ENCODE results near the gene METTL14. TPM values are rescaled to one million over a fixed set of nuclear protein-coding genes. Genes with fewer than 3 reads are reported as not detected.

METTL14 gene
- total RNA-seq, 1 experiment from 2014 or later = 9.5 TPM

- no TSS peak for BruUV-seq (replicated peaks)
- ChIA-PET CTCF (no interaction called here), POLR2A (ENCODE audit: unreplicated experiment) (no interaction called here)
- no peak for ATAC-seq
- no peaks in the 10 kb centered on the region for H3K9me3 ChIP-seq (ENCODE audit: low read length)
- no peaks in the 10 kb centered on the region for H3K79me2 ChIP-seq (ENCODE audit: low read length)
- H2AFZ ChIP-seq (ENCODE audit: low read length) = no peak overlapping the region
- no peak for DNase-seq
- no peaks in the 10 kb centered on the region for H3K27me3 ChIP-seq (ENCODE audit: low read length)
- H3K9me2 ChIP-seq (replicated peaks; ENCODE audit: low read length) = no peaks in the 10 kb centered on the region
- no peak for TF ChIP-seq EZH2 (IDR thresholded peaks at IDR 0.05; ENCODE audit: low read length, unreplicated experiment)
- TF ChIP-seq CTCF (conservative IDR thresholded peaks at IDR 0.05; ENCODE audit: low read depth, low read length) = peak; percentile 27; the same call in 1 of the 2 replicates
- H4K20me1 ChIP-seq (ENCODE audit: low read length) = no peaks in the 10 kb centered on the region
- no peaks in the 10 kb centered on the region for H3K36me3 ChIP-seq (ENCODE audit: low read depth, low read length)
- H3K4me1 ChIP-seq (ENCODE audit: insufficient read depth, low read length) = no peaks in the 10 kb centered on the region
- H3K9ac ChIP-seq (ENCODE audit: low read length) = no peak overlapping the region
- H3F3A ChIP-seq (ENCODE audit: low read length, unreplicated experiment) = no peaks in the 10 kb centered on the region
- no peak overlapping the region for H3K27ac ChIP-seq (ENCODE audit: low read length)
- intact Hi-C loops (cut with micrococcal nuclease) = no loop called here
- no peak overlapping the region for H3K4me3 ChIP-seq (ENCODE audit: low read length)
- H3K4me2 ChIP-seq (ENCODE audit: low read length) = no peak overlapping the region
Observed at GRCh38 chr4:118676128-118676527, 9.1 kb upstream of the METTL14 start.

GRCh38 chr4:118680808-118681207 is 4.4 kb upstream of the METTL14 start:
- Histone ChIP-seq H4K20me1 (ENCODE audit: low read length) (no peaks in the 10 kb centered on the region), H3F3A (ENCODE audit: low read length, unreplicated experiment) (no peaks in the 10 kb centered on the region), H3K9ac (ENCODE audit: low read length) (no peak overlapping the region), H3K4me3 (ENCODE audit: low read length) (no peak overlapping the region), H3K27me3 (ENCODE audit: low read length) (no peaks in the 10 kb centered on the region), H3K79me2 (ENCODE audit: low read length) (peaks cover 4% of the 10 kb centered on the region), H3K27ac (ENCODE audit: low read length) (no peak overlapping the region), H3K9me2 (replicated peaks; ENCODE audit: low read length) (no peaks in the 10 kb centered on the region), H3K4me2 (ENCODE audit: low read length) (no peak overlapping the region), H3K9me3 (ENCODE audit: low read length) (no peaks in the 10 kb centered on the region), H2AFZ (ENCODE audit: low read length) (no peak overlapping the region), H3K36me3 (ENCODE audit: low read depth, low read length) (no peaks in the 10 kb centered on the region), H3K4me1 (ENCODE audit: insufficient read depth, low read length) (no peaks in the 10 kb centered on the region)
- POLR2A ChIA-PET (ENCODE audit: unreplicated experiment) = no interaction called here
- no TSS peak for BruUV-seq (replicated peaks)
- DNase-seq (no peak), ATAC-seq (no peak)
- TF ChIP-seq CTCF (conservative IDR thresholded peaks at IDR 0.05; ENCODE audit: low read depth, low read length) (no peak), EZH2phosphoT487 (IDR thresholded peaks at IDR 0.05; ENCODE audit: borderline replicate concordance, low read length) (no peak), EZH2 (IDR thresholded peaks at IDR 0.05; ENCODE audit: low read length, unreplicated experiment) (no peak)
- intact Hi-C loops (cut with micrococcal nuclease) = loop anchor here (10.0 kb wide), 1 partner anchor 256 kb away; no protein-coding TSS in a partner anchor
- CTCF ChIA-PET = no interaction called here

GRCh38 chr4:118682928-118683327 is 2.3 kb upstream of the METTL14 start:
- no peaks in the 10 kb centered on the region for H4K20me1 ChIP-seq (ENCODE audit: low read length)
- no peaks in the 10 kb centered on the region for H3F3A ChIP-seq (ENCODE audit: low read length, unreplicated experiment)
- CTCF ChIA-PET = no interaction called here
- no TSS peak for BruUV-seq (replicated peaks)
- H3K27ac ChIP-seq (ENCODE audit: low read length) = no peak overlapping the region
- ATAC-seq = no peak
- H3K9ac ChIP-seq (ENCODE audit: low read length) = no peak overlapping the region
- POLR2A ChIA-PET (ENCODE audit: unreplicated experiment) = no interaction called here
- no peak overlapping the region for H3K4me3 ChIP-seq (ENCODE audit: low read length)
- no peak overlapping the region; the same call in 1 of the 2 replicates for H3K4me2 ChIP-seq (ENCODE audit: low read length)
- no peaks in the 10 kb centered on the region for H3K9me2 ChIP-seq (replicated peaks; ENCODE audit: low read length)
- peaks cover 25% of the 10 kb centered on the region for H3K79me2 ChIP-seq (ENCODE audit: low read length)
- H3K9me3 ChIP-seq (ENCODE audit: low read length) = no peaks in the 10 kb centered on the region
- peak; percentile 45 for DNase-seq
- H2AFZ ChIP-seq (ENCODE audit: low read length) = no peak overlapping the region
- intact Hi-C loops (cut with micrococcal nuclease) = loop anchor here (10.0 kb wide), 1 partner anchor 258 kb away; no protein-coding TSS in a partner anchor
- H3K27me3 ChIP-seq (ENCODE audit: low read length) = no peaks in the 10 kb centered on the region
- peaks cover 8% of the 10 kb centered on the region; the same call in 1 of the 2 replicates for H3K4me1 ChIP-seq (ENCODE audit: insufficient read depth, low read length)
- no peaks in the 10 kb centered on the region; the same call in 1 of the 2 replicates for H3K36me3 ChIP-seq (ENCODE audit: low read depth, low read length)
- TF ChIP-seq EZH2 (IDR thresholded peaks at IDR 0.05; ENCODE audit: low read length, unreplicated experiment) (no peak), CTCF (conservative IDR thresholded peaks at IDR 0.05; ENCODE audit: low read depth, low read length) (peak; percentile 67)
